HPDE6-E6E7 (cell line): Measurements from ENCODE around the gene CEND1.

ENCODE experiments used
- DNase-seq: peaks from one replicate; pipeline ENCODE4 v3.0.0; 2011; ENCODE audit warnings: missing footprints; ENCODE audit errors: extremely low spot score

CEND1 gene

GRCh38 chr11:789943-790342 lies at the start of gene CEND1:
TSS of gene CEND1 (minus strand) at chr11:790090. CDS start at chr11:788576, 1,514 bp downstream.
- no peak for DNase-seq

- no peak for DNase-seq
These were observed 49.4 kb upstream of the CEND1 start for GRCh38 chr11:839280-839623.

- DNase-seq = no peak
These were observed 48.8 kb upstream of the CEND1 start for GRCh38 chr11:838441-839279.

- DNase-seq = no peak
These were observed 48.1 kb upstream of the CEND1 start for GRCh38 chr11:837990-838307.

- no peak for DNase-seq
These were observed 47.5 kb upstream of the CEND1 start for GRCh38 chr11:837189-837989.

- no peak for DNase-seq
These were observed 46.8 kb upstream of the CEND1 start for GRCh38 chr11:836700-837099.

GRCh38 chr11:836274-836673 lies 46.4 kb upstream of the CEND1 start:
- DNase-seq = no peak

GRCh38 chr11:834371-835316 lies 44.8 kb upstream of the CEND1 start:
- DNase-seq = peak; percentile 72

- DNase-seq = no peak
These were observed 44.0 kb upstream of the CEND1 start for GRCh38 chr11:833849-834311.

- DNase-seq = no peak
These were observed 43.4 kb upstream of the CEND1 start for GRCh38 chr11:833114-833791.

GRCh38 chr11:832529-833113 lies 42.7 kb upstream of the CEND1 start, which contains the start of gene CD151:
TSS of gene CD151 (plus strand) at chr11:832952. CDS start at chr11:836070, 3,118 bp downstream.
- DNase-seq = no peak

GRCh38 chr11:831961-832528 lies 42.2 kb upstream of the CEND1 start:
- no peak for DNase-seq

- no peak for DNase-seq
These were observed 41.4 kb upstream of the CEND1 start for GRCh38 chr11:831118-831864.

GRCh38 chr11:830295-831117 lies 40.6 kb upstream of the CEND1 start:
- no peak for DNase-seq

GRCh38 chr11:829847-830294 lies 40.0 kb upstream of the CEND1 start:
- DNase-seq = no peak

- DNase-seq = no peak
These were observed 39.4 kb upstream of the CEND1 start for GRCh38 chr11:829176-829846.

GRCh38 chr11:828506-829175 lies 38.8 kb upstream of the CEND1 start:
- DNase-seq = no peak

- no peak for DNase-seq
These were observed 38.0 kb upstream of the CEND1 start, which contains the start of gene CRACR2B for GRCh38 chr11:827897-828192. TSS of gene CRACR2B (plus strand) at chr11:827919. CDS start at chr11:828608, 689 bp downstream.
